ENCODE results near the gene C6orf52.

Gene C6orf52

DNA sequence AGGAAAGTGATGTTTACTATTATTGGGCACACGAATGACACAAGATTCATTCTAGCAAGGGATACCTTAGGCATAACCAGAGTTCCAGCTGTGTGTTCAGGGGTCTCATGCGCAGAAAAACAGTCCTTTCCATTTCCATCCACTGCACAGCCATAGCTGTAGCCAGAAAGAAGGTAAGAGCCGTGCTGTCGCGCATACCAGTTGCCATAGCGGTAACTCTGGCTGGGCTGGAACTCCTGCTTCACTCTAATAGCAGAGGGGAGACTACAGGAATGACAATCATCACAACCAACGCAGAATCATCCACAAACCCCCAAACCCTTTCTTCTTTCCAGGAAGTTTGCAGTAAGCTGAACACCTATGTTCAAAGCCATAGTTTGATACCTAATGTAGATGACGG lies 7.5 kb downstream of the C6orf52 start (continued):
- TF ChIP-seq, protein P1, sequence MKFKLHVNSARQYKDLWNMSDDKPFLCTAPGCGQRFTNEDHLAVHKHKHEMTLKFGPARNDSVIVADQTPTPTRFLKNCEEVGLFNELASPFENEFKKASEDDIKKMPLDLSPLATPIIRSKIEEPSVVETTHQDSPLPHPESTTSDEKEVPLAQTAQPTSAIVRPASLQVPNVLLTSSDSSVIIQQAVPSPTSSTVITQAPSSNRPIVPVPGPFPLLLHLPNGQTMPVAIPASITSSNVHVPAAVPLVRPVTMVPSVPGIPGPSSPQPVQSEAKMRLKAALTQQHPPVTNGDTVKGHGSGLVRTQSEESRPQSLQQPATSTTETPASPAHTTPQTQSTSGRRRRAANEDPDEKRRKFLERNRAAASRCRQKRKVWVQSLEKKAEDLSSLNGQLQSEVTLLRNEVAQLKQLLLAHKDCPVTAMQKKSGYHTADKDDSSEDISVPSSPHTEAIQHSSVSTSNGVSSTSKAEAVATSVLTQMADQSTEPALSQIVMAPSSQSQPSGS (tag by site-specific recombination; IDR thresholded peaks at IDR 0.05; ENCODE audit: low read depth), result no peak

- H3K36me3 ChIP-seq (ENCODE audit: control insufficient read depth in 2 of 2, insufficient read depth in 1 of 2, low read length in 2 of 2), result no peaks in the 10 kb centered on the region
- ChIA-PET CTCF (interaction anchor here (0.7 to 1.3 kb wide), 2 partner anchors 207 to 220 kb away, joined by 3 to 4 read pairs; no protein-coding TSS in a partner anchor), POLR2A (no interaction called here)
- H3K4me1 ChIP-seq (ENCODE audit: control insufficient read depth, insufficient read depth, low read length), result no peaks in the 10 kb centered on the region
- H3K9me3 ChIP-seq (ENCODE audit: control insufficient read depth, insufficient read depth, low read depth, low read length), result no peaks in the 10 kb centered on the region
- no peak overlapping the region for H3K4me3 ChIP-seq (ENCODE audit: low read depth, low read length)
- no peak overlapping the region for H3K27ac ChIP-seq (ENCODE audit: extremely low read depth, low read depth, low read length)
- TF ChIP-seq ZNF623 (tag by site-specific recombination; IDR thresholded peaks at IDR 0.05) (no peak), REPIN1 (tag by site-specific recombination; IDR thresholded peaks at IDR 0.05; ENCODE audit: low read depth) (no peak), ZNF548 (tag by site-specific recombination; IDR thresholded peaks at IDR 0.05) (no peak), ZNF138 (tag by site-specific recombination; IDR thresholded peaks at IDR 0.05; ENCODE audit: borderline replicate concordance) (no peak), KLF16 (tag by site-specific recombination; IDR thresholded peaks at IDR 0.05) (no peak), ZNF184 (tag by site-specific recombination; IDR thresholded peaks at IDR 0.05) (no peak), ZNF214 (tag by site-specific recombination; IDR thresholded peaks at IDR 0.05; ENCODE audit: borderline replicate concordance) (no peak), ZNF777 (tag by site-specific recombination; IDR thresholded peaks at IDR 0.05; ENCODE audit: borderline replicate concordance) (no peak), ZNF394 (tag by site-specific recombination; IDR thresholded peaks at IDR 0.05; ENCODE audit: borderline replicate concordance) (no peak), ZNF544 (tag by site-specific recombination; IDR thresholded peaks at IDR 0.05) (no peak), BCL6B (tag by site-specific recombination; IDR thresholded peaks at IDR 0.05) (no peak), ZBTB20 (tag by site-specific recombination; IDR thresholded peaks at IDR 0.05) (no peak), HOXC10 (CRISPR knock-in tag; IDR thresholded peaks at IDR 0.05) (no peak), ZFP69B (tag by site-specific recombination; IDR thresholded peaks at IDR 0.05) (no peak), ZNF335 (tag by site-specific recombination; conservative IDR thresholded peaks at IDR 0.05) (no peak)
- TF ChIP-seq, protein P2, sequence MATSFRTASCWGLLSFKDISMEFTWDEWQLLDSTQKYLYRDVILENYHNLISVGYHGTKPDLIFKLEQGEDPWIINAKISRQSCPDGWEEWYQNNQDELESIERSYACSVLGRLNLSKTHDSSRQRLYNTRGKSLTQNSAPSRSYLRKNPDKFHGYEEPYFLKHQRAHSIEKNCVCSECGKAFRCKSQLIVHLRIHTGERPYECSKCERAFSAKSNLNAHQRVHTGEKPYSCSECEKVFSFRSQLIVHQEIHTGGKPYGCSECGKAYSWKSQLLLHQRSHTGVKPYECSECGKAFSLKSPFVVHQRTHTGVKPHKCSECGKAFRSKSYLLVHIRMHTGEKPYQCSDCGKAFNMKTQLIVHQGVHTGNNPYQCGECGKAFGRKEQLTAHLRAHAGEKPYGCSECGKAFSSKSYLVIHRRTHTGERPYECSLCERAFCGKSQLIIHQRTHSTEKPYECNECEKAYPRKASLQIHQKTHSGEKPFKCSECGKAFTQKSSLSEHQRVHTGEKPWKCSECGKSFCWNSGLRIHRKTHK (tag by site-specific recombination; IDR thresholded peaks at IDR 0.05), result no peak
- TF ChIP-seq, protein P3, sequence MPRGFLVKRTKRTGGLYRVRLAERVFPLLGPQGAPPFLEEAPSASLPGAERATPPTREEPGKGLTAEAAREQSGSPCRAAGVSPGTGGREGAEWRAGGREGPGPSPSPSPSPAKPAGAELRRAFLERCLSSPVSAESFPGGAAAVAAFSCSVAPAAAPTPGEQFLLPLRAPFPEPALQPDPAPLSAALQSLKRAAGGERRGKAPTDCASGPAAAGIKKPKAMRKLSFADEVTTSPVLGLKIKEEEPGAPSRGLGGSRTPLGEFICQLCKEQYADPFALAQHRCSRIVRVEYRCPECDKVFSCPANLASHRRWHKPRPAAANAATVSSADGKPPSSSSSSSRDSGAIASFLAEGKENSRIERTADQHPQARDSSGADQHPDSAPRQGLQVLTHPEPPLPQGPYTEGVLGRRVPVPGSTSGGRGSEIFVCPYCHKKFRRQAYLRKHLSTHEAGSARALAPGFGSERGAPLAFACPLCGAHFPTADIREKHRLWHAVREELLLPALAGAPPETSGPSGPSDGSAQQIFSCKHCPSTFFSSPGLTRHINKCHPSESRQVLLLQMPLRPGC (tag by site-specific recombination; IDR thresholded peaks at IDR 0.05), result no peak
Measured at GRCh38 chr6:10685092-10685915, 9.1 kb downstream of the C6orf52 start.
